Cardiac fibroblast (primary cell): Measurements from ENCODE around the gene PRSS48.
"Not testable (repeated sequence)": the region's sequence is repeated elsewhere in the genome, so short reads cannot be mapped to it uniquely, and the experiment has no call there.

Experiments
- DNase-seq, 2 donors: peaks; one replicate each; pipeline versions ENCODE4 v3.0.0 to v3.0.0-alpha.2; 2010; ENCODE audit warnings: low read depth in 2 of 2
- H3K4me3 ChIP-seq, 2 donors: replicated peaks in 1 of 2; 1 replicate in 1 of 2; 2 replicates in 1 of 2; pipeline ENCODE4 v1.5.1; 2011; ENCODE audit warnings: low read depth in 2 of 2, low read length in 2 of 2, mild to moderate bottlenecking in 2 of 2, moderate library complexity in 1 of 2
- CTCF ChIP-seq: IDR thresholded peaks from one replicate; pipeline ENCODE4 v1.5.1; 2011; ENCODE audit warnings: low read depth, mild to moderate bottlenecking, low read length, inconsistent platforms

PRSS48 gene

GRCh38 chr4:151263455-151263854, 13.5 kb upstream of the PRSS48 start:
- no peak for DNase-seq
- TF ChIP-seq CTCF: no peak
- no peak overlapping the region for H3K4me3 ChIP-seq

- DNase-seq: peak in 1 of 2 donors; percentile 66
- no peak for TF ChIP-seq CTCF
Measured at GRCh38 chr4:151266497-151266896, 10.5 kb upstream of the PRSS48 start.

GRCh38 chr4:151267104-151267503, 9.9 kb upstream of the PRSS48 start:
- no peak for DNase-seq
- TF ChIP-seq CTCF: no peak
- no peak overlapping the region for H3K4me3 ChIP-seq

More at GRCh38 chr4:151266497-151266896, 10.5 kb upstream of the PRSS48 start:
- H3K4me3 ChIP-seq: no peak overlapping the region

- peak in 1 of 2 donors; percentile 60 for DNase-seq
- no peak overlapping the region for H3K4me3 ChIP-seq
- no peak for TF ChIP-seq CTCF
Measured at GRCh38 chr4:151267822-151268535, 9.0 kb upstream of the PRSS48 start.

- not testable (repeated sequence) for DNase-seq, H3K4me3 ChIP-seq
Measured at GRCh38 chr4:151268905-151269304, 8.1 kb upstream of the PRSS48 start.

GRCh38 chr4:151284534-151285245, 7.7 kb downstream of the PRSS48 start:
- TF ChIP-seq CTCF: no peak
- H3K4me3 ChIP-seq: no peak overlapping the region
- DNase-seq: no peak

- no peak overlapping the region for H3K4me3 ChIP-seq
- peak in 1 of 2 donors; percentile 14 for DNase-seq
- no peak for TF ChIP-seq CTCF
Measured at GRCh38 chr4:151287409-151287808, 10.4 kb downstream of the PRSS48 start.
